ENCODE measurements around the gene ETS1.

Gene ETS1

GRCh38 chr11:128522055-128522942 is 65.1 kb downstream of the ETS1 start:
- Histone ChIP-seq H3K4me3 (ENCODE audit: low read depth, low read length) (peak overlapping the region; percentile 89), H3K36me3 (ENCODE audit: control insufficient read depth, insufficient read depth, low read length) (no peaks in the 10 kb centered on the region; the same call in 1 of the 2 replicates), H3K4me1 (ENCODE audit: control insufficient read depth, insufficient read depth, low read length) (peaks cover 20% of the 10 kb centered on the region), H3K9ac (ENCODE audit: low read depth, low read length) (peak overlapping the region; percentile 59), H3K27me3 (ENCODE audit: control insufficient read depth, insufficient read depth, low read length) (peaks cover 31% of the 10 kb centered on the region), H3K27ac (ENCODE audit: low read depth, low read length) (peak overlapping the region; percentile 53), H3K9me3 (ENCODE audit: control insufficient read depth, insufficient read depth, low read length) (no peaks in the 10 kb centered on the region)

GRCh38 chr11:128521682-128522054 is 65.7 kb downstream of the ETS1 start:
- no peaks in the 10 kb centered on the region for H3K9me3 ChIP-seq (ENCODE audit: control insufficient read depth, insufficient read depth, low read length)
- H3K36me3 ChIP-seq (ENCODE audit: control insufficient read depth, insufficient read depth, low read length) = no peaks in the 10 kb centered on the region; the same call in 1 of the 2 replicates
- H3K27me3 ChIP-seq (ENCODE audit: control insufficient read depth, insufficient read depth, low read length) = peaks cover 31% of the 10 kb centered on the region
- H3K27ac ChIP-seq (ENCODE audit: low read depth, low read length) = peak overlapping the region; percentile 39
- peak overlapping the region; percentile 45; the same call in 1 of the 2 replicates for H3K9ac ChIP-seq (ENCODE audit: low read depth, low read length)
- H3K4me1 ChIP-seq (ENCODE audit: control insufficient read depth, insufficient read depth, low read length) = peaks cover 20% of the 10 kb centered on the region
- peak overlapping the region; percentile 89 for H3K4me3 ChIP-seq (ENCODE audit: low read depth, low read length)

- Histone ChIP-seq H3K27me3 (ENCODE audit: control insufficient read depth, insufficient read depth, low read length) (peaks cover 31% of the 10 kb centered on the region), H3K9me3 (ENCODE audit: control insufficient read depth, insufficient read depth, low read length) (no peaks in the 10 kb centered on the region), H3K9ac (ENCODE audit: low read depth, low read length) (no peak overlapping the region), H3K4me1 (ENCODE audit: control insufficient read depth, insufficient read depth, low read length) (peaks cover 16% of the 10 kb centered on the region), H3K36me3 (ENCODE audit: control insufficient read depth, insufficient read depth, low read length) (no peaks in the 10 kb centered on the region; the same call in 1 of the 2 replicates), H3K4me3 (ENCODE audit: low read depth, low read length) (peak overlapping the region; percentile 89), H3K27ac (ENCODE audit: low read depth, low read length) (no peak overlapping the region)
These were observed 66.3 kb downstream of the ETS1 start for GRCh38 chr11:128520888-128521681.

GRCh38 chr11:128520206-128520887 is 67.0 kb downstream of the ETS1 start:
- no peak overlapping the region for H3K9ac ChIP-seq (ENCODE audit: low read depth, low read length)
- H3K4me1 ChIP-seq (ENCODE audit: control insufficient read depth, insufficient read depth, low read length) = peaks cover 10% of the 10 kb centered on the region
- no peaks in the 10 kb centered on the region; the same call in 1 of the 2 replicates for H3K36me3 ChIP-seq (ENCODE audit: control insufficient read depth, insufficient read depth, low read length)
- peaks cover 31% of the 10 kb centered on the region for H3K27me3 ChIP-seq (ENCODE audit: control insufficient read depth, insufficient read depth, low read length)
- H3K27ac ChIP-seq (ENCODE audit: low read depth, low read length) = no peak overlapping the region
- no peak overlapping the region; the same call in 1 of the 2 replicates for H3K4me3 ChIP-seq (ENCODE audit: low read depth, low read length)
- H3K9me3 ChIP-seq (ENCODE audit: control insufficient read depth, insufficient read depth, low read length) = no peaks in the 10 kb centered on the region

- H3K4me1 ChIP-seq (ENCODE audit: control insufficient read depth, insufficient read depth, low read length) = peaks cover 12% of the 10 kb centered on the region
- peaks cover 31% of the 10 kb centered on the region for H3K27me3 ChIP-seq (ENCODE audit: control insufficient read depth, insufficient read depth, low read length)
- H3K36me3 ChIP-seq (ENCODE audit: control insufficient read depth, insufficient read depth, low read length) = no peaks in the 10 kb centered on the region
- no peak overlapping the region for H3K9ac ChIP-seq (ENCODE audit: low read depth, low read length)
- no peaks in the 10 kb centered on the region for H3K9me3 ChIP-seq (ENCODE audit: control insufficient read depth, insufficient read depth, low read length)
- H3K27ac ChIP-seq (ENCODE audit: low read depth, low read length) = no peak overlapping the region
- H3K4me3 ChIP-seq (ENCODE audit: low read depth, low read length) = no peak overlapping the region
These were observed 68.0 kb downstream of the ETS1 start for GRCh38 chr11:128519338-128519737.

GRCh38 chr11:128518493-128519207 is 68.7 kb downstream of the ETS1 start:
- Histone ChIP-seq H3K4me3 (ENCODE audit: low read depth, low read length) (no peak overlapping the region), H3K36me3 (ENCODE audit: control insufficient read depth, insufficient read depth, low read length) (no peaks in the 10 kb centered on the region), H3K4me1 (ENCODE audit: control insufficient read depth, insufficient read depth, low read length) (peaks cover 13% of the 10 kb centered on the region), H3K9ac (ENCODE audit: low read depth, low read length) (no peak overlapping the region), H3K27ac (ENCODE audit: low read depth, low read length) (no peak overlapping the region), H3K9me3 (ENCODE audit: control insufficient read depth, insufficient read depth, low read length) (no peaks in the 10 kb centered on the region), H3K27me3 (ENCODE audit: control insufficient read depth, insufficient read depth, low read length) (peaks cover 25% of the 10 kb centered on the region)

GRCh38 chr11:128517451-128518230 is 69.7 kb downstream of the ETS1 start:
- Histone ChIP-seq H3K9ac (ENCODE audit: low read depth, low read length) (no peak overlapping the region), H3K4me1 (ENCODE audit: control insufficient read depth, insufficient read depth, low read length) (peaks cover 13% of the 10 kb centered on the region), H3K36me3 (ENCODE audit: control insufficient read depth, insufficient read depth, low read length) (no peaks in the 10 kb centered on the region), H3K4me3 (ENCODE audit: low read depth, low read length) (no peak overlapping the region), H3K9me3 (ENCODE audit: control insufficient read depth, insufficient read depth, low read length) (no peaks in the 10 kb centered on the region), H3K27me3 (ENCODE audit: control insufficient read depth, insufficient read depth, low read length) (peaks cover 15% of the 10 kb centered on the region), H3K27ac (ENCODE audit: low read depth, low read length) (no peak overlapping the region)

GRCh38 chr11:128516886-128517285 is 70.5 kb downstream of the ETS1 start:
- H3K4me1 ChIP-seq (ENCODE audit: control insufficient read depth, insufficient read depth, low read length) = peaks cover 13% of the 10 kb centered on the region
- H3K9me3 ChIP-seq (ENCODE audit: control insufficient read depth, insufficient read depth, low read length) = no peaks in the 10 kb centered on the region
- H3K27me3 ChIP-seq (ENCODE audit: control insufficient read depth, insufficient read depth, low read length) = peaks cover 15% of the 10 kb centered on the region
- no peak overlapping the region for H3K9ac ChIP-seq (ENCODE audit: low read depth, low read length)
- no peak overlapping the region for H3K4me3 ChIP-seq (ENCODE audit: low read depth, low read length)
- no peaks in the 10 kb centered on the region for H3K36me3 ChIP-seq (ENCODE audit: control insufficient read depth, insufficient read depth, low read length)
- no peak overlapping the region for H3K27ac ChIP-seq (ENCODE audit: low read depth, low read length)

- no peaks in the 10 kb centered on the region for H3K9me3 ChIP-seq (ENCODE audit: control insufficient read depth, insufficient read depth, low read length)
- no peak overlapping the region for H3K9ac ChIP-seq (ENCODE audit: low read depth, low read length)
- H3K4me1 ChIP-seq (ENCODE audit: control insufficient read depth, insufficient read depth, low read length) = peaks cover 13% of the 10 kb centered on the region
- H3K27ac ChIP-seq (ENCODE audit: low read depth, low read length) = no peak overlapping the region
- no peak overlapping the region for H3K4me3 ChIP-seq (ENCODE audit: low read depth, low read length)
- H3K27me3 ChIP-seq (ENCODE audit: control insufficient read depth, insufficient read depth, low read length) = peaks cover 7% of the 10 kb centered on the region
- H3K36me3 ChIP-seq (ENCODE audit: control insufficient read depth, insufficient read depth, low read length) = no peaks in the 10 kb centered on the region
These were observed 71.3 kb downstream of the ETS1 start for GRCh38 chr11:128515826-128516778.

Data from HUES48 (cell line).